HG02884 (cell line): ENCODE data around the gene ZBTB46.
A peak's percentile ranks its signal among the peaks of the same experiment; 100 is the strongest.

Source experiments
- ATAC-seq: cut with Tn5 transposase; IDR thresholded peaks from one replicate; pipeline ENCODE4 v1.9.1; 2021; ENCODE audit warnings: mild to moderate bottlenecking, moderate library complexity; ENCODE audit not compliant: unreplicated experiment

Gene ZBTB46

DNA sequence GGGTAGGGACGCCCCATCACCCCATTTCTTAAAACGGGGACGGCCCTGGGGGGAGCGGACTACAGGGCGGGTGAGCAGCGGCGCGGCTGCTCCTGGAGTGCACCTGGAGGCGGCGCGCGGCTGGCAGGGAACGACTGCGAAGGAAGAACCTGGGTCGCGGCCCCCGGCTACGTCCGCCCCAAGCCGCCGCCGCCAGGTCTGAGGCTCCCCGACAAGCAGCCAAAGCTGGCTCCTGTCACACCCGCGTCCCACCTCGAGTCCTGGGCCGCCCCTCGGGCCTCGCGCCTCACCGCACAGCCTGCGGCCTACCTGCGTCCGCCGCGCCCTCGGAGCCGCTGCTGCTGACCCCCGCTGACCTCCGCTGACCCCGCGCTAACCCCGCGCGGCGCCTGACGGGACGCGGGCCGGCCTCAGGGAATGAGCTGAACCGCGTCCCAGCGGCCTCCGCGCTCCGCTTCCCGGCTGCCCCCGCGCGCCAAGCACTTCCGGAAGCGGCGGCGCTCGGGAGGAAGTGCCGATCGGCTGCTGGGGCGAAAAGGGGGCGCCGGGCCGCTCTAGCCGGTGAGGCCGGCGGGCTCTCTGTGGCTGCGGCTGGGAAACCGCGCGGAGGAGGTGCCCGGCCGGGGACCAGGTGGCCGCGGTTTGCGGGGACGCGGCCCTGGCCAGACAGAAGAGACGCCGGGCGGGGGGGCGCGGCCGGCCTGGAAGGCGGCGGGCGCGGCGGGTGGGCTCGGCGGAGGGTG is 123.3 kb downstream of the ZBTB46 start, which contains the start of the genes ARFRP1 and ZGPAT:
Gene ARFRP1, minus strand, starts transcription at position 419 of the 743 bp plus-strand sequence. CDS start 885 bp downstream, outside the sequence.
Gene ZGPAT, plus strand, starts transcription at position 482 of the 743 bp plus-strand sequence. CDS start 542 bp downstream, outside the sequence.
- ATAC-seq = peak; percentile 48

DNA sequence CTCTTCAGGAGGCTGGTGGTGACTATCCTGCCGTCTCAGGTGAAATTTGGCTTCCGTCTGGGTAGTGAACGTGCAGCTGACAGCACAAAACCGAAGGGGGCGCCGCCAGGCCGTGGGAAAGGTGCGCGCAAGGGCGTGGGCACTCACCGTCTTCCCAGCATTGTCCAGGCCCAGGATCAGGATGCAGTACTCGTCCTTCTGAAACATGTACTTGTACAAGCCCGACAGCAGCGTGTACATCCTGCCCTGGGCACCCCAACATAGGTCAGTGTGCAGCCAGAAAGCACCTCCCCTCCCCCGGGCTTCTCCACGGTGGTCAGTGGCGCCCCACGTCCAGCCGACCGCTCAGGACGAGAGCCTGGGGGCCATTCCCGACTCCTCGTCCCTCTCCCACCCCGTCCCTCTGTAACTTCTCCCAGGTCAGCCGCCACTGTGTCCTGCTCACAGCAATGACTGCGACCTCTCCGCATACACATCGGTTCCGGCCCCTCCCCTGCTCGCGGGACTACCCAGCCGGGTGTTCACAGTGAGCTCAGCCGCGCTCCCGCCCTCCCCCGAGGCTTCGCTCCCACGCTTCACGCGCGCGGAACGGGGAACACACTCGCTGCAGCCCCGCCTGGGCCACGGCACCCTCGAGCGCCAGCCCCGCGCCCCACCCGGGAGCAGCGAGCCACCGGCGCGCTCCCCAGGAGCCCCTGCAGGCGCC is 124.1 kb downstream of the ZBTB46 start:
- peak; percentile 22 for ATAC-seq

DNA sequence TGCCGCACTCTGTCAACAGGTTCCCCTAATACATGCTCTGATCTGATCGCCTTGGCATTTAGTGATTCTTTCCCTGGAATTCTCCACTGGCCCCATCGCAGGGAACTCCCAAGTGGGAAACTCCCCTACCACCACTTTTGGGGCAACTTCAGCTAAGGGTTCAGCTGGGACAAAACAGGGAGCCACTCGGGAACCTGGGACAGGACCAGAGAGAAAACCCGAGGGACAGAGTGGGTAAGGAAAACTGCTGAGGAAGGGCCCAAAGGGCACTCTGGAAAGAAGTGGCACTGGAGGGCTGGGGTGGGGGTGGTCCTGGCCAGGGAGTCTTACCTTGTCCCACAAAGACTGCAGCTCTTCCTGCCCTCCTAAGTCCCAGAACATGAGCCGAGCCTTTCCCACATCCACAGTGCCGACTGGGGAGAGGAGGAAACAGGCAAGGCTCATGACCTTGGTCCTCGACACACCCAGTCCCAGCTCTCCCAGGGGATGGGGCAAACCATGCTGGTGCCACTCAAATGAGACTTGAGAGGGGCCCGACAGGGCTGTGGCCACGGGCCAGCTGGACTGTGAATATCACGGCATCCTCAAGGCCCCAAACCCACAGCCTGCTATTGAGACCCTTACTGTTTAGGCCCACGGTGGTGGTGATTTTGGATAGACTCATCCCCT is 124.9 kb downstream of the ZBTB46 start:
- no peak for ATAC-seq

DNA sequence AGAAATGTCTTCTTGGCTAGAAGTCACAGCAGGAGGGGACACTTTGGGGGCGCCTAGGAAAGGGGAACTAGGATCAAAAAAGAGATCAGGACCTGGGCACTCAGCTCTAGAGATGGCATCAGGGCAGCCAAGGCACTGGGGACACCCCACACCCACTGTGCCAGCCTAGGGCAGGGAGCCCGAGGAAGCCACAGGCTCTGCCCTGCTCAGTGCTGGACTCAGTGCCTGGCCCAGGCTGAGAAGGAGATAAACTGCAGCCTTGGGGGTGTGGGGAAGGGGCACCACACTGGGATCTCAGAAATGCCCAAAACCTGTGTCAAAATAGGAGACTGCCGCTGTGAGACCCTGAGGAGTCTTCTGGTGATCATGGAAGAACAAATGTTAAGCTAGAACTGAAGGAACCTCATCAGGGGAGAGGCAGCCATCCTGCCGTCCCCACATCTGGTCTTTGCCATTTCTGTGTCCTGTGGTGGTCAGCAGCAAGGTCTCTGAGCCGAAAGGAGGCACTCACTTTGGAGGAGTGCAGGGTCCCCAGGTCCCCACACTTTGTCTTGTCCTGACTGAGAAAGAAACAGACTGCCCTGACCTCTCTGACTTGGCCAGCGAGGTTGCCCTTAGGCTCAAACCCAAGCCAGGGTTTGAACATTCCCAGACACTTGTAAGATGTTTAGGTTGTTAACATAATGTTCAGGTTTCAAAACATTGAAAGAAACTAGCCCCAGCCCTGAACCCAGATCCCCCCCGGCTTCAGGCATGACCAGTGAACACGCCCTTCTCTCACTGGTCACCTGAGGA is 125.6 kb downstream of the ZBTB46 start:
- ATAC-seq = no peak

DNA sequence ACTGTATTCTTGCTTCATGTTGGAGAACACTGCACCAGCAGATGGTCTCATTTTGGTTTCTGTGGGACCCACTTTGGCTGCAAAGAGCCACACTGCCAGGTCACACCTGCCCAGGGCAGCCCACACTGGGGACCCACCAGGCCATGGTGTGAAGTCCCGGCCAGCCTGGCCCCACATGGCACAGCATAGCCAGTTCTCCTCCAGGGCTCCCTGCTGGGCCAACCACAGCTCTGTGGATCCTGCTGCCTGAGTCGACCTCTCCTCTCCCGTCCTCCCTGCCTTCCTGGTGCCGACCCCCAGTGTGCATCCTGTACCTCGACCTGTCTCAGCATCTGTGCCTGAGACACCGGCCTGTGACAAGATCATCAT is 126.3 kb downstream of the ZBTB46 start:
- no peak for ATAC-seq

DNA sequence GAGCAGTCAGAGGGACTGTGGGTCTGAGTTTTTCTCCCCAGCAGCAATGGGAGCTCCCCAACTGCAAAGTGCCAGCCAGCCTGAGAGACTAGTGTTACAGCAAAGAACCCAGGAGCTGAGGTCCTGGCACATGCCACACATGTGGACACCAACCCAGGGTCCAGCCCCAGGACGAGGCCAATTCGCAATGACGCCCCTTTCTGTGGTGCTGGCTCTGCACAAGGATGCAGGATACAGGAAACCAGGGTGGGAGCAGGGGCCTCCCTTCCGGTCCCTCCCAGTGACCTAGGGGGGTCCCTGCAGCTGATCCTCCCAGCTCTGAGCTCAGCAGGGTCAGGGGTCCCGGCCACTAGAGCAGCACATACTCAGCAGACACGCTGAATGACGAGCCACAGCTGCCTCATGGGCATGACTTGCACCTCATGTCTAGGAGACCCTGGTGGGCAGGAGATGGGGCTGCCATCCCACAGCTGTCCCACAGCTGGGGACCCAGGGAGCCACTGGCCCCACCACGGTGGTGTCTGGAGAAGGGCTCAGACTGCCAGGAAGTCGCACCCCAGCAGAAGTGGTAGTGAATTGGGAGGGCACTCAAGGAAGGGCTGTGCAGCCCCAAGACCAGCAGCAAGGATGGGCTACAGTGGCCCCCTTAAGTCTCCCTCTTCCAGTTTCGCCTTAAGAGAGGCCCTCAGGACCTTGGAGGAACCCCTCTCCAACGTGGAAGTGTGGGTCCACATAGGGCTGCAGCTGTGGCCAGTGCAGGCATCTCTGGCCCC is 126.9 kb downstream of the ZBTB46 start:
- no peak for ATAC-seq

DNA sequence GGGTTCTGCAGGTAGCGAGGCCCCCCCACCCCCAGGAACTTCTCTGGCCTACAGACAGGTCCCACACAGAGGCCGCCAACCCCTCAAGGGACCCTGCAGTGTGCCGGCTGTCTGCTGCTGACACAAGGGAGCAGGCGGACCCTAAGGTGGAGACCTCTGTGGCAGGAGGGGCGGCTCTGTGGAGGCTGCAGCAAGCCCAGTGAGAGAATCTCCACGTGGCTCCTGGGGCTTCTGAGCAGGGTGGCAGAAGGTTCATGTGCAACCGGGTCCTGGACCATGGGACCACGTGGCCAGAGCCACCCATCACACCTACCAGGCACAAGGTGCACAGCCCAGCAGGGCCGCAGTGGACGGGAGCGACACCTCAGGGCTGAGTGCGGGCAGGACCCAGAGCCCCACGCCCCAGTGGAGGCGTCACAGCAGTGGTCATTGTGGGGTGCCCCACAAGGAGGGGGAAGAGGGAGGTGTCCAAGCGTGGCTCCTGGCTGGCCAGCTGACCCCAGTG is 127.5 kb downstream of the ZBTB46 start:
- no peak for ATAC-seq

DNA sequence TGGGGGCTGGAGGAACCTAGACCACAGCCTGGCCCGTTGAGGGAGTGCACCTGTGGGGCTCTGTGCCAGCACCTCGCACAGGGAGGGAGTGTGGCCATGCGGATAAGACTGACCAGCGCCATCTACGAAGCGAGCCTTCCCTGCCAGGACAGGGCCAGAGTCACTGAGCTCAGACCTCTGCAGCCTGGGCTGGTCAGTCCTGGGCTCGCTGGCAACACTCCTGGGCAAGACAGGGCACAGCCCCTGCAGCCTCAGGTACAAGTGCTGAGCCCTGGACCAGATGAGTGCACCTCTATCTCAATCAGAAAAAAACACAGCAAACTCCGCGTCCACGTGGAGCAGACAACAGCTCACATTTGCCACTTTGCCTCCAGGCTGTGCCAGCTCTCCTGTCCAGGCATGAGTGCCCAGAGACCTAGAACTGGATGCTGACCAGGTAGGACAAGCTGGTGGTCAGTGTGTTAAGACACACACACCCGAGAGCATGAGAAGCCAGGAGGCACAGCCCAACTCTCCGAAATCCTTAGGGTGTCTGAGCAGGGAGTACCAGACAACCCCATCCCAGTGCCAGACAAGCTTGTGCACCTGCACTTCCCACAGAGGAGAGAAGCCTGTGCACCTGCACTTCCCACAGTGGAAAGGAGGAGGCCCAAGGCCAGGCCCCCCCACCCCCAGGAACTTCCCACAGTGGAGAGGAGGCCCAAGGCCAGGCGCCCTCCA is 128.2 kb downstream of the ZBTB46 start:
- ATAC-seq = no peak

DNA sequence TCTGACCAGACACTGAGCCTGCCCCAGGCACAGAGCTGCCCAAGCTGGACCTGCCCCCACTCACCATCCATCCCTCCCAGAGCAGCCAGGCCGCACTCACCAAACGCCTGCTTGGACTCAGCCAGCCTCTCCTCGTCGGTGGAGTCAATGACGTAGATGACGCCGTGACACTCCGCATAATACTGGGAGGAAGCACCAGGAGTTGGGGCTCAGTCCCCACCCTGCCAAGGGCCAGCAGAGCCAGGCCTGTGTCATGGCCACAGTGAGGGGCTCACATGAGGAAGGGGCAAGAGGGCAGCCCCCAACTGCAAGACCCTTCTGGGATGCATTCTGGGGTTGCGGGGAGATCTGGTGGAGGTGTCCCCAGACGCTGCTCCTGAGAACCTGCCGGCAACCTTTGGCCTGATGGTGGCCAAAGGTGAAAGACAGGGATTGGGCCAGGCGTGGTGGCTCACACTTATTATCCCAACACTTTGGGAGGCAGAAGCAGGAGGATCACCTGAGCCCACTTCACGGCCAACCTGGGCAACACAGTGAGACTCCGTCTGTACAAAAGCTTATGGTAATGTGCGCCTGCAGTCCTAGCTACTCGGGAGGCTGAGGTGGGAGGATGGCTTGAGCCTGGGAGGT is 128.9 kb downstream of the ZBTB46 start:
- ATAC-seq = no peak

DNA sequence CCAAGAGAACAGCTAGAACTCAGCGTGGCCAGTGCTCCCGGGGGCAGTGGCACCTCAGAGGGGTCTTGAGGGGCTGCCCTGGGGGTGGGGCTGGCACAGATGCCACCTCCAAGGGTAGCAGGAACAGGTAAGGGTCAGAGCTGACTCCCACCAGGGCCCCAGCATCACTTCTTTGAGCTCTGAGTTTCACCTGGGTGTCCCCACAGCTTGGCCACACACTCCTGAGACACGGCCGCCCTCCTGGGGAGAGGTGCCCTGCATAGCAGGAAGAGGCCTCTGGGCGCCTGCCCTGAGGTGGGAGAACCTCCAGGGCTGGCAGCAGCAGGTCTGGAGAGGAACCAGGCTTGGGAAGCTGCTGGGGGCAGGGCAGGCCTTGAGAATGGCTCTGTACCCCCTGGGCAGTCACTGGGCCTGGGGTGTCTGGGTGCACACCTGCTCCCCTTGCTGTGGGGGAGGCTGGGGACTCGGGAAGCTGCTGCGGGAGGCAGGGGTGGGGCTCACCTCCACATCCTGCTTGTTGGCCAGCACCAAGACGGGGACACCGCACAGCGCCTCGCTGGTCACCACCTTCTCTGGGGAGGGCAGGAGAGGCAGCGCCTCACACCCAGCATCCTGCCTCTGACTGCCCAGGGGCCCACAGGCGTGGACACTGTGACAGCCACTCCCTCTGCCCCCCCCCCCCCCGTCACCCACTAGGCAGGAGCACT is 129.6 kb downstream of the ZBTB46 start:
- no peak for ATAC-seq

DNA sequence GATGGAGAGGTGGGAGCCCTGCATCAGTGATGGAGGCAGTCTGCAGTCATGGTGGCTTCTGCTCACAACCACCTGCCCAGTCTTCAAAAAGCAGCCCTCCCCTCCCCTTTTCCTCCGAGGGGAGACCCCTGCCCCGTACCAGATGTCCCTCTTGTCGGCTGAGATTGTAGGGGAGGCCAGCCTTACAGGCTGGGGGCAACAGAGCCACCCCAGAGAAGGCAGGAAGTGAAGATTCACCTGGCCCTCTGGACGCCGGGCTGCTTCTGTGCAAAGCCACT is 130.1 kb downstream of the ZBTB46 start:
- no peak for ATAC-seq

DNA sequence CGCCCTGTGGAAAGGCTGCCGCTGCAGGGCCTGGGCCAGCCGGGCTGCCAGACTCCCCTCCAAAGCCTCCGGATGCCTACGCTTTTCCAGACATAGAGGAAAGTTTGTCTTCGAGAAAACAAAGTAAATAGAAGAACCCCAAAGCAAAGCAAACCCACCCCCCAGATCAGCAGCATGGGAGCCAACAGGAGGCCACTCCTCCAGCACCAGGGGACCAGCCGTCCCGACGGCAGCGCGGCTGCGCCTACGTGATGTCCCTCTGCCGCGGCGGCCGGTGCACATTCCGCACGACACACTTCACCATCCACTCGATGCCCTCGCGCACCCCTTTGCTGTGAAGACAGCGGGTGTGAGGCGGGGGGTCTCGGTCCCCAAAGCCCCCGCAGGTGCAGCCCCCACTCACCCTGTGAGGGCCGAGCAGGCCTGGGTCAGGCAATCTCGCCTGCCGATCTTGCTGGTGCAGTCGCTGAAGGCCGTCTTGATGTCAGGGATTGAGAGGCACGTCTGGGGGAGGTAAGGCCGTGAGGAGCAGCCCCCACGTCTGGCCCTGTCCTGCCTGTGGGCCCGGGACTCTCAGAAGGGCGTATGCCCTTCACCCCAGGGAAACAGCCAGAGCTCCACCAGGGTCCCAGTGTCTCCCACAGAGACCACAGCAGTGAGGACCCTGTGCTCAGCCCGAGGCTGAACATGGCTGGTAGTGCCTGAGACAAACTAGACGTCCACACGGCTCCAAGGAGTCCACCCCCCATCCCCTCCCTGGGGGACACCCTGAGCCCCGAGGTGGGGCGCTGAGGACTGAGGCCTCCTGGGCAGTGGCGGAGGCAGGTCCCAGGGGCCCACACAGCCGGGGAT is 130.6 kb downstream of the ZBTB46 start:
- ATAC-seq = no peak

DNA sequence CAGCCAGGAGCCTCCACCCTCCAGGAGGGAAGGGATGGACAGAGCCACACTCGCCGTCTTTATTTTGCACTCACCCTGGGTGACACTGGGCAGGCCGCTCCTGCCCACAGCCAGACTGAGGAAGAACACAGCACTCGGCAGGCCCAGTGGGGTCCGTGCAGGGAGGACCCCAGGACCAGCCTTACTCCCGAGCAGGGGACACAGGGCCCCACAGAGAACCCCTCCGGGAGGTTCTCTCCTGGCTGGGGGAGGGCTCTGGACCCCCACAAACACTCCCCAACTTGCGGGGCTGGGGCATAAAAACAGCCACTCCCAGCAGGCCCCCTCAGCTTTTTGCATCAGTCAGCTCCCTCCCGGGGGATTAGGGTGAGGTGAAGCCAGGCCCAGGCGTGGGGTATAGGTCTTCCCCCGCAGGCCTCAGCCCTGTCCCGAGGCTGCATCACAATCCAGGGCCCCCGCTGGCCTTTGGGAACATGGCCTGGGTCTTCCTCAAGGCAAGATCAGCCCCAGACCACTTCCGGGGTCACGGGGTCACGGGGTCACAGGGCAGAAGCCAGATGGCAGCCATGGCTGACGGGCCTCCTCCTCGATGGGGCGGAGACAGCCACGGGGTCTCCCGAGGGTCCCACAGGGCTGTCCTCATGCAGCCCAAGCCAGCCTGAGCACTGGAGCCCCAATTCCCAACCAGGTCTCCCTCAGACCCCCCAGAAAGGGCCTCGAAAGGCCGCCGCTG is 131.4 kb downstream of the ZBTB46 start:
- ATAC-seq = no peak

DNA sequence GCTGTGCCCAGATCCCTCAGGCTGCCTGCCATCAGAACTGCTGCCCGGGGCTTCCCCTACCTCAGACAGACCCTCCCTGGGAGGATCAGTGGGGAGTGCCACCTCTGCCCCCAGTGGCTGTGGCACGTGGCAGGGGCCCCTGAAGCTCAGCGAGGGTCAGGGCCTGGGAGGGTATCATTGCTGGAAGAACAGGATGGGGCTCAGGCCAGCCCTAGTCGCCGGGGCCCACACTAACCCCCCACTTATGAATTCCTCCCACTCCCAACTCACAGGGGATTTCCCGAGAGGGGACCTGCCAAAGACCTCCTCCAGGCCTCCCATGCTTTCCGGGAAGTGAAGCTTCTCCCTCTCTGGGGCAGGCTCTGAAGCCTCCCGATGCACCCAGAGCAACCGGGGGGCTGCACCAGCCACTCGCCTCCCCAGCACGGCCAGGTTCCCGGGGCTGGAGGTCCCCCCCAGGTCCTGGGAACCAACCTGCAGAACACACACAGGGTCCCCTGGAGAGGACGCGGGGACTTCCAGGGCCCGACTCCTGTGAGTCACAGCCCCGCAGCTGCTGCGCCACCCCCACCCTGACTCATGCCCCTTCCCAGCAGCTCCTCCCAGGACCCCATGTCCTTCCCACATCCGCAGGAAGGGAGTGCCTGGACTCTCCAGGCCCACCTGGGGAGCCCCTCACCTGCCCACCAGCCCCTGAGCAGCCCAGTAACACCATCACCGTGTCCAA is 132.2 kb downstream of the ZBTB46 start:
- no peak for ATAC-seq

DNA sequence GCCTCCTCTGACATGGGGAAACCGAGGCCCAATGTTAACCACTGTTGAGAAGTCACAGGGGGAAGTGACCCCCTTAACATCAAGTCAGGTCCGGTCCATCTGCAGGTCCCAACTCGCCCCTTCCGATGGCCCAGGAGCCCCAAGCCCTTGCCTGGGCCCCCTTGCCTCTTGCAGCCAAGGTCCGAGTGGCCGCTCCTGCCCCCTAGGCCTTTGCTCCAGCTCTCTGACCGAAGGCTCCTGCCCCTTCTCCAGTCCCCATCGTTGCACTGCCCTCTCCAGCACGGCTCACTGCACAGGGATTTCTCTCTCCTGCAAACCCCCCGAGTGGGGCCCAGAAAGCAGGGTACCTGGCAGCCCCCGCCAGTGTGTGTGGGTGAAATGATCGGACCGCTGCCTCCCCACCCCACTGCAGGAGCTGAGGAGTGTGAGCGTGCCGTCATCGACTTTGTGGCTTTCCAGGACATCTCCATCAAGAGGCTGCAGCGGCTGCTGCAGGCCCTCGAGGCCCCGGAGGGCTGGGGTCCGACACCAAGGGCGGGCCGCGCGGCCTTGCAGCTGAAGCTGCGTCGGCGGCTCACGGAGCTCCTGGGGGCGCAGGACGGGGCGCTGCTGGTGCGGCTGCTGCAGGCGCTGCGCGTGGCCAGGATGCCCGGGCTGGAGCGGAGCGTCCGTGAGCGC is 133.1 kb downstream of the ZBTB46 start:
- no peak for ATAC-seq
